ENCODE measurements around the gene TLCD2.
"Not testable (repeated sequence)": the region's sequence is repeated elsewhere in the genome, so short reads cannot be mapped to it uniquely, and the experiment has no call there.

The TLCD2 gene

GRCh38 chr17:1716076-1716911 lies 6.1 kb upstream of the TLCD2 start:
- DNase-seq = peak; percentile 100

GRCh38 chr17:1715803-1716075 lies 5.6 kb upstream of the TLCD2 start:
- DNase-seq = no peak

GRCh38 chr17:1714980-1715802 lies 5.0 kb upstream of the TLCD2 start:
- DNase-seq = peak; percentile 51 to 78

- DNase-seq = peak in 1 of 2 donors; percentile 61
These were observed 4.3 kb upstream of the TLCD2 start for GRCh38 chr17:1714427-1714979.

GRCh38 chr17:1713878-1714426 lies 3.8 kb upstream of the TLCD2 start:
- DNase-seq = no peak

- no peak for DNase-seq
These were observed 3.1 kb upstream of the TLCD2 start for GRCh38 chr17:1713160-1713877.

- no peak for DNase-seq
These were observed 2.1 kb upstream of the TLCD2 start for GRCh38 chr17:1712271-1712670.

- no peak for DNase-seq
These were observed 1.6 kb upstream of the TLCD2 start for GRCh38 chr17:1711804-1712203.

- no peak for DNase-seq
These were observed 803 bp upstream of the TLCD2 start for GRCh38 chr17:1710807-1711553.

- no peak for DNase-seq
These were observed 700 bp downstream of the TLCD2 start for GRCh38 chr17:1709403-1709951.

GRCh38 chr17:1708791-1709346 lies 1.3 kb downstream of the TLCD2 start:
- not testable (repeated sequence) for DNase-seq

GRCh38 chr17:1707107-1707506 lies 3.1 kb downstream of the TLCD2 start:
- peak; percentile 33 to 61 for DNase-seq

- DNase-seq = no peak
These were observed 5.2 kb downstream of the TLCD2 start for GRCh38 chr17:1705004-1705403.

GRCh38 chr17:1703063-1703462 lies 7.1 kb downstream of the TLCD2 start:
- no peak for DNase-seq

- DNase-seq = not testable (repeated sequence)
These were observed 10.3 kb downstream of the TLCD2 start for GRCh38 chr17:1699891-1700290.

- no peak for DNase-seq
These were observed 12.5 kb downstream of the TLCD2 start for GRCh38 chr17:1697681-1698080.

GRCh38 chr17:1695365-1695764 lies 14.8 kb downstream of the TLCD2 start:
- DNase-seq = no peak

- no peak for DNase-seq
These were observed 16.8 kb downstream of the TLCD2 start for GRCh38 chr17:1693339-1693738.

- DNase-seq = no peak
These were observed 19.5 kb downstream of the TLCD2 start for GRCh38 chr17:1690544-1691221.

- not testable (repeated sequence) for DNase-seq
These were observed 21.8 kb downstream of the TLCD2 start for GRCh38 chr17:1688405-1688804.

GRCh38 chr17:1686086-1686485 lies 24.1 kb downstream of the TLCD2 start:
- DNase-seq = no peak
